RWPE2 (cell line): Measurements from ENCODE around the gene DDX52.
"Not testable (repeated sequence)": the region's sequence is repeated elsewhere in the genome, so short reads cannot be mapped to it uniquely, and the experiment has no call there.

Experiments
- ATAC-seq: fragments of 200-7000 bp; cut with Tn5 transposase; 3 replicates; pipeline ENCODE4 v1.9.1; 2021; ENCODE audit warnings: low read depth
- DNase-seq: peaks from one replicate; pipeline ENCODE4 v3.0.0-alpha.2; 2020; ENCODE audit warnings: low spot score
- H3K27ac ChIP-seq: fragments of 450-650 bp; 2 replicates; pipeline ENCODE4 v1.5.1; 2017; ENCODE audit warnings: mild to moderate bottlenecking; ENCODE audit not compliant: poor library complexity, severe bottlenecking
- H3K27me3 ChIP-seq: fragments of 250-450 bp; sonication (Bioruptor Pico); 2 replicates; pipeline ENCODE4 v1.5.1; 2021; ENCODE audit warnings: mild to moderate bottlenecking, moderate library complexity; ENCODE audit not compliant: insufficient read depth, poor library complexity, severe bottlenecking
- H3K36me3 ChIP-seq: fragments of 250-450 bp; sonication (Bioruptor Pico); 2 replicates; pipeline ENCODE4 v1.5.1; 2020; ENCODE audit warnings: low read depth, mild to moderate bottlenecking, moderate library complexity
- H3K4me1 ChIP-seq: fragments of 250-450 bp; sonication (Bioruptor Pico); 2 replicates; pipeline ENCODE4 v1.5.1; 2021; ENCODE audit warnings: mild to moderate bottlenecking, moderate library complexity; ENCODE audit not compliant: insufficient read depth, poor library complexity, severe bottlenecking
- H3K4me3 ChIP-seq: fragments of 250-450 bp; sonication (Bioruptor Pico); 2 replicates; pipeline ENCODE4 v1.5.1; 2021; ENCODE audit warnings: mild to moderate bottlenecking, moderate library complexity; ENCODE audit not compliant: severe bottlenecking
- H3K9me3 ChIP-seq: fragments of 250-450 bp; sonication (Bioruptor Pico); 2 replicates; pipeline ENCODE4 v1.5.1; 2021; ENCODE audit warnings: mild to moderate bottlenecking, moderate library complexity; ENCODE audit not compliant: severe bottlenecking
- TF ChIP-seq, protein P1 (sequence below): fragments of 450-650 bp; IDR thresholded peaks from one replicate; pipeline ENCODE4 v1.5.1; 2017; ENCODE audit warnings: mild to moderate bottlenecking, moderate library complexity; ENCODE audit not compliant: poor library complexity, severe bottlenecking

The DDX52 gene

DNA sequence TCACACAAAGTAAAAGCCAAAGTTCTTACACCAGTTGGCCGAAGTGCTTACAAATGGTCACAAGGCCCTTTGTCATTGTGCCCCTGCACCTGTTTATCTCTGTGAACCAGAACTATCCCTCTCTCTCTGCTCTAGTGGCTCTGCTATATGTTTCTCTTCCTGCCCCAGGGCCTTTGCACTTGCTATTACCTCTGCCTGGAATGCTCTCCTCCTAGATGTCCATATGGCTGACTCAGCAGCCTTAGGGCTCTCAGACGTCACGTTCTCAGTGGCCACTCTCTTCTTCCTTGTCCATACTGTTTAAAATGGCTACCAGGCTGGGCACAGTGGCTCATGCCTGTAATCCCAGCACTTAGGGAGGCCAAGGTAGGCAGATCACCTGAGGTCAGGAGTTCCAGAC is 38.8 kb upstream of the DDX52 start:
- no peak for ATAC-seq
- TF ChIP-seq, protein P1, sequence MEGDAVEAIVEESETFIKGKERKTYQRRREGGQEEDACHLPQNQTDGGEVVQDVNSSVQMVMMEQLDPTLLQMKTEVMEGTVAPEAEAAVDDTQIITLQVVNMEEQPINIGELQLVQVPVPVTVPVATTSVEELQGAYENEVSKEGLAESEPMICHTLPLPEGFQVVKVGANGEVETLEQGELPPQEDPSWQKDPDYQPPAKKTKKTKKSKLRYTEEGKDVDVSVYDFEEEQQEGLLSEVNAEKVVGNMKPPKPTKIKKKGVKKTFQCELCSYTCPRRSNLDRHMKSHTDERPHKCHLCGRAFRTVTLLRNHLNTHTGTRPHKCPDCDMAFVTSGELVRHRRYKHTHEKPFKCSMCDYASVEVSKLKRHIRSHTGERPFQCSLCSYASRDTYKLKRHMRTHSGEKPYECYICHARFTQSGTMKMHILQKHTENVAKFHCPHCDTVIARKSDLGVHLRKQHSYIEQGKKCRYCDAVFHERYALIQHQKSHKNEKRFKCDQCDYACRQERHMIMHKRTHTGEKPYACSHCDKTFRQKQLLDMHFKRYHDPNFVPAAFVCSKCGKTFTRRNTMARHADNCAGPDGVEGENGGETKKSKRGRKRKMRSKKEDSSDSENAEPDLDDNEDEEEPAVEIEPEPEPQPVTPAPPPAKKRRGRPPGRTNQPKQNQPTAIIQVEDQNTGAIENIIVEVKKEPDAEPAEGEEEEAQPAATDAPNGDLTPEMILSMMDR: no peak
- no peaks in the 10 kb centered on the region for H3K27me3 ChIP-seq

DNA sequence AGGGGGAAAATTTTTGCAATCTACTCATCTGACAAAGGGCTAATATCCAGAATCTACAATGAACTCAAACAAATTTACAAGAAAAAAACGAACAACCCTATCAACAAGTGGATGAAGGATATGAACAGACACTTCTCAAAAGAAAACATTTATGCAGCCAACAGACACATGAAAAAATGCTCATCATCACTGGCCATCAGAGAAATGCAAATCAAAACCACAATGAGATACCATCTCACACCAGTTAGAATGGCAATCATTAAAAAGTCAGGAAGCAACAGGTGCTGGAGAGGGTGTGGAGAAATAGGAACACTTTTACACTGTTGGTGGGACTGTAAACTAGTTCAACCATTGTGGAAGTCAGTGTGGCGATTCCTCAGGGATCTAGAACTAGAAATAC is 36.7 kb upstream of the DDX52 start:
- not testable (repeated sequence) for H3K27me3 ChIP-seq, H3K4me3 ChIP-seq, DNase-seq, H3K4me1 ChIP-seq, ATAC-seq, H3K27ac ChIP-seq, H3K36me3 ChIP-seq, H3K9me3 ChIP-seq

More for the DNA sequence above, 38.8 kb upstream of the DDX52 start:
- H3K4me1 ChIP-seq: no peaks in the 10 kb centered on the region
- DNase-seq: no peak
- no peaks in the 10 kb centered on the region for H3K9me3 ChIP-seq
- no peak overlapping the region for H3K27ac ChIP-seq
- no peak overlapping the region for H3K4me3 ChIP-seq
- H3K36me3 ChIP-seq: no peaks in the 10 kb centered on the region

- ATAC-seq (no peak), DNase-seq (no peak)
- Histone ChIP-seq H3K36me3 (no peaks in the 10 kb centered on the region), H3K4me1 (no peaks in the 10 kb centered on the region), H3K27ac (no peak overlapping the region), H3K27me3 (no peaks in the 10 kb centered on the region), H3K4me3 (no peak overlapping the region), H3K9me3 (no peaks in the 10 kb centered on the region)
- TF ChIP-seq, protein P1: no peak
Measured at GRCh38 chr17:37678036-37678435, 34.8 kb upstream of the DDX52 start.

DNA sequence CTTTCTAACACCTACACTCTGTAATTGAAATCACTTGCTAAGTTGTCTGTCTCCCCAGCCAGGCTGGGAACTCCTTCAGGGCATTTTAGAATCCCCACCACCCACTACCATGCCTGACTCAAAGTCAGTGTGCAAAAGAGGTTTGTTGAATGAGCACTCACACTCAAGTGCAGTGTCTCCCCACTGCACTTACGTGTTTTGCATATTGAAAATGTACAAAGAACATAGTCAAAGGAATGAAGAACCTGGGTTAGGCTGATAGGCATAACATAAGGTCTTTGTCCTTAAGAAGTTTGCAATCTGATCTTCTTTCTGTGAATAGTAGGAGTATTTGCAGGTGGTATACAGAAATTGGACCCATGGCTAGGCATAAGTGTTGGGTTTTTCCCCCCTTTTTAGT is 33.8 kb upstream of the DDX52 start:
- H3K27me3 ChIP-seq: no peaks in the 10 kb centered on the region
- no peak overlapping the region for H3K4me3 ChIP-seq
- no peaks in the 10 kb centered on the region for H3K9me3 ChIP-seq
- H3K27ac ChIP-seq: no peak overlapping the region
- ATAC-seq (no peak), DNase-seq (no peak)
- H3K36me3 ChIP-seq: no peaks in the 10 kb centered on the region
- peaks cover 8% of the 10 kb centered on the region for H3K4me1 ChIP-seq
- TF ChIP-seq, protein P1: no peak

DNA sequence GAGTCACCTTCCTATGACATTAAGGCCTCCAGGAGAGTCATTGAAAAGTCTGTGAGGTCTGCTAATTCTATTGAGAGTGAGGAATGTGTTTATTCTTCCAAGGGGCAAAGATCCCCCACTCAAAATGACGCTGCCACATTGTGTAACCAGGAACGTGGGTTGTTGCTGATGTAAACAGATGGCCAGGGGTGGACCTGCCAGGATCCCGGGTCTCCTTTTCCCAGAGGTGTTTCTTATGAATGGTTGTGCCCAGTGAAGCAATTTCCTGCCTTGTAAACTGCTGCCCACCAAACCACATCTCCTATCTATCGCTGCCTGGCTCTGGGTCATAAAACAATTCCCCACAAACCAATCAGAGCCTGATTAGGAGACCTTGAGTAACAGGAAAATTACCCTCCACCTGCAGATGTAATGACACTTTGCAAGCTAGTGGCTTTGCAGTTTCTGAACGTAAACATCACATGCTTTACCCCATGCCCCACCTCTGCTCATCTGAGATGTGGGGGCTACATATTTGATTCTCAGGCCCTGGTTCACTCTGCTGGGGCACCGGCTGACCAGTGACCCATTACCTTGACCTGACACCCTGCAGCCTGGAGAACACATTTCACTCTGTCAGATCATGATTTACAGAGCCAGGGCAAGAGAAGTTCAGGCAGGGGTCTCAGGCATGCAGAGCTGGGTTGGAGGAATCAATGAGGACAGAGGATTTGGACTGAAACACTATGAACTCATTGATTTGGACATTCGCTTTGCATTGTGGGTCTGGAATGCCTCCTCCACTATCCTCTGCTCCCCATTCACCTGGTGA is 33.1 kb upstream of the DDX52 start:
- H3K27ac ChIP-seq: no peak overlapping the region
- TF ChIP-seq, protein P1: no peak
- ATAC-seq: no peak

More for the DNA sequence above, 33.1 kb upstream of the DDX52 start:
- Histone ChIP-seq H3K4me1 (peaks cover 14% of the 10 kb centered on the region), H3K36me3 (no peaks in the 10 kb centered on the region), H3K4me3 (no peak overlapping the region), H3K27me3 (no peaks in the 10 kb centered on the region), H3K9me3 (no peaks in the 10 kb centered on the region)
- DNase-seq: no peak
